Activated CD4-positive, alpha-beta T cell treated with anti-CD3 and anti-CD28 coated beads for 36 hours (primary cell): Measurements from ENCODE around the gene TAB2. TPM values are rescaled to one million over a fixed set of nuclear protein-coding genes. Genes with fewer than 3 reads are reported as not detected.

Experiments
- ATAC-seq: fragments of 200-7000 bp; cut with Tn5 transposase; one replicate; pipeline ENCODE4 v1.10.0; 2021; ENCODE audit warnings: mild to moderate bottlenecking, moderate library complexity
- CTCF ChIA-PET: fragments of 350-600 bp; sonication (Branson Sonifier 250); formaldehyde crosslinking; loops from one replicate; lab custom pipeline; 2021; ENCODE audit warnings: antibody characterized with exemption; lab: Charles Lee
- POLR2A ChIA-PET: fragments of 350-600 bp; sonication (Branson Sonifier 250); formaldehyde crosslinking; loops from one replicate; lab custom pipeline; 2021; ENCODE audit warnings: antibody characterized with exemption, inconsistent platforms; lab: Charles Lee
- DNase-seq: peaks from one replicate; pipeline ENCODE4 v3.0.0-alpha.2; 2020
- H3K27ac Mint-ChIP-seq: one replicate; pipeline ENCODE4 v1.8.0; 2021; ENCODE audit warnings: mixed read lengths
- H3K27me3 Mint-ChIP-seq: one replicate; pipeline ENCODE4 v1.8.0; 2021; ENCODE audit warnings: mixed read lengths
- H3K36me3 Mint-ChIP-seq: one replicate; pipeline ENCODE4 v1.8.0; 2021; ENCODE audit warnings: low read depth, mixed read lengths
- H3K4me1 Mint-ChIP-seq: one replicate; pipeline ENCODE4 v1.8.0; 2021; ENCODE audit warnings: mixed read lengths
- H3K4me3 Mint-ChIP-seq: one replicate; pipeline ENCODE4 v1.8.0; 2021; ENCODE audit warnings: mild to moderate bottlenecking, moderate library complexity, mixed read lengths
- H3K9me3 Mint-ChIP-seq: one replicate; pipeline ENCODE4 v1.8.0; 2021; ENCODE audit warnings: low read depth, mixed read lengths
- intact Hi-C, 2 experiments: fragments of 100-400 bp; cut with DNase I in 1 of 2; cut with micrococcal nuclease in 1 of 2; formaldehyde crosslinking; loops; one replicate each; pipeline versions ENCODE4 v1.14.2 to v1.15.1; 2022 to 2024; cut with DNase I, micrococcal nuclease
- total RNA-seq, 2 experiments: library from RNA; stranded (reverse); gene quantifications; one replicate each; pipeline ENCODE4 v1.2.3, GENCODE V29; 2021

Gene TAB2
- total RNA-seq, 2 experiments from 2014 or later, result 65.8 to 94.1 TPM

GRCh38 chr6:149365197-149365596 is 47.7 kb downstream of the TAB2 start:
- Mint-ChIP-seq H3K4me1 (peaks cover 54% of the 10 kb centered on the region), H3K36me3 (peaks cover 26% of the 10 kb centered on the region), H3K4me3 (no peak overlapping the region), H3K27ac (peak overlapping the region; percentile 79), H3K27me3 (no peaks in the 10 kb centered on the region), H3K9me3 (peaks cover 9% of the 10 kb centered on the region)
- ChIA-PET CTCF (no interaction called here), POLR2A (no interaction called here)
- ATAC-seq, result no peak
- no peak for DNase-seq
- intact Hi-C loops, result loop anchor here in 1 of 2 experiments (2.0 kb wide), 1 partner anchor 46 kb away; no protein-coding TSS in a partner anchor

- ChIA-PET POLR2A (no interaction called here), CTCF (interaction anchor here (0.8 to 1.0 kb wide), 3 partner anchors 14 to 42 kb away, joined by 3 to 4 read pairs (median 4); no protein-coding TSS in a partner anchor)
- H3K4me3 Mint-ChIP-seq, result no peak overlapping the region
- H3K27me3 Mint-ChIP-seq, result no peaks in the 10 kb centered on the region
- intact Hi-C loops, result loop anchor here in 1 of 2 experiments (2.0 kb wide), 1 partner anchor 24 kb away; no protein-coding TSS in a partner anchor
- H3K36me3 Mint-ChIP-seq, result peaks cover 26% of the 10 kb centered on the region
- DNase-seq (no peak), ATAC-seq (peak; percentile 63)
- H3K4me1 Mint-ChIP-seq, result peaks cover 51% of the 10 kb centered on the region
- peaks cover 9% of the 10 kb centered on the region for H3K9me3 Mint-ChIP-seq
- H3K27ac Mint-ChIP-seq, result no peak overlapping the region
Observed at GRCh38 chr6:149366267-149366921, 48.9 kb downstream of the TAB2 start.

- CTCF ChIA-PET, result no interaction called here
- no peaks in the 10 kb centered on the region for H3K9me3 Mint-ChIP-seq
- intact Hi-C loops, result no loop called here
- no peak overlapping the region for H3K4me3 Mint-ChIP-seq
- DNase-seq (no peak), ATAC-seq (peak; percentile 50)
- POLR2A ChIA-PET, result interaction anchor here (0.8 kb wide), 1 partner anchor 18 kb away, joined by 3 read pairs; no protein-coding TSS in a partner anchor
- H3K36me3 Mint-ChIP-seq, result peaks cover 25% of the 10 kb centered on the region
- no peaks in the 10 kb centered on the region for H3K27me3 Mint-ChIP-seq
- no peak overlapping the region for H3K27ac Mint-ChIP-seq
- peaks cover 45% of the 10 kb centered on the region for H3K4me1 Mint-ChIP-seq
Observed at GRCh38 chr6:149368065-149368464, 50.6 kb downstream of the TAB2 start.

GRCh38 chr6:149371154-149371553 is 53.6 kb downstream of the TAB2 start:
- H3K36me3 Mint-ChIP-seq, result peaks cover 34% of the 10 kb centered on the region
- H3K4me3 Mint-ChIP-seq, result no peak overlapping the region
- ChIA-PET CTCF (interaction anchor here (1.8 kb wide), 1 partner anchor 28 kb away, joined by 5 read pairs; no protein-coding TSS in a partner anchor), POLR2A (no interaction called here)
- ATAC-seq (no peak), DNase-seq (no peak)
- peaks cover 52% of the 10 kb centered on the region for H3K4me1 Mint-ChIP-seq
- no peaks in the 10 kb centered on the region for H3K9me3 Mint-ChIP-seq
- intact Hi-C loops, result no loop called here
- no peaks in the 10 kb centered on the region for H3K27me3 Mint-ChIP-seq
- peak overlapping the region; percentile 14 for H3K27ac Mint-ChIP-seq

- H3K36me3 Mint-ChIP-seq, result peaks cover 40% of the 10 kb centered on the region
- no peak for DNase-seq
- H3K4me3 Mint-ChIP-seq, result no peak overlapping the region
- no peaks in the 10 kb centered on the region for H3K9me3 Mint-ChIP-seq
- H3K27ac Mint-ChIP-seq, result no peak overlapping the region
- CTCF ChIA-PET, result interaction anchor here (1.0 to 1.8 kb wide), 3 partner anchors 9 to 182 kb away, joined by 3 to 5 read pairs (median 3); no protein-coding TSS in a partner anchor
- H3K27me3 Mint-ChIP-seq, result no peaks in the 10 kb centered on the region
- no peak for ATAC-seq
- intact Hi-C loops, result no loop called here
- H3K4me1 Mint-ChIP-seq, result peaks cover 59% of the 10 kb centered on the region
- POLR2A ChIA-PET, result no interaction called here
Observed at GRCh38 chr6:149372062-149372461, 54.5 kb downstream of the TAB2 start.

GRCh38 chr6:149373511-149373910 is 56.0 kb downstream of the TAB2 start:
- DNase-seq, result no peak
- ChIA-PET POLR2A (no interaction called here), CTCF (no interaction called here)
- Mint-ChIP-seq H3K36me3 (peaks cover 49% of the 10 kb centered on the region), H3K4me1 (peaks cover 65% of the 10 kb centered on the region), H3K4me3 (no peak overlapping the region), H3K27ac (peak overlapping the region; percentile 72), H3K9me3 (no peaks in the 10 kb centered on the region), H3K27me3 (no peaks in the 10 kb centered on the region)
- intact Hi-C loops, result no loop called here
- ATAC-seq, result peak; percentile 32

- Mint-ChIP-seq H3K4me1 (peaks cover 72% of the 10 kb centered on the region), H3K4me3 (no peak overlapping the region), H3K36me3 (peaks cover 70% of the 10 kb centered on the region), H3K9me3 (no peaks in the 10 kb centered on the region), H3K27me3 (no peaks in the 10 kb centered on the region), H3K27ac (peak overlapping the region; percentile 53)
- ChIA-PET CTCF (interaction anchor here (0.5 to 1.2 kb wide), 3 partner anchors 14 to 351 kb away, joined by 3 to 5 read pairs (median 5); no protein-coding TSS in a partner anchor), POLR2A (no interaction called here)
- DNase-seq (no peak), ATAC-seq (no peak)
- intact Hi-C loops, result no loop called here
Observed at GRCh38 chr6:149379977-149380376, 62.5 kb downstream of the TAB2 start.

- H3K9me3 Mint-ChIP-seq, result no peaks in the 10 kb centered on the region
- peak; percentile 31 for DNase-seq
- H3K36me3 Mint-ChIP-seq, result peaks cover 72% of the 10 kb centered on the region
- H3K4me1 Mint-ChIP-seq, result peaks cover 68% of the 10 kb centered on the region
- ChIA-PET POLR2A (no interaction called here), CTCF (interaction anchor here (0.5 to 1.2 kb wide), 4 partner anchors 14 to 352 kb away, joined by 3 to 5 read pairs (median 4); no protein-coding TSS in a partner anchor)
- H3K27ac Mint-ChIP-seq, result no peak overlapping the region
- peak; percentile 97 for ATAC-seq
- H3K4me3 Mint-ChIP-seq, result no peak overlapping the region
- no peaks in the 10 kb centered on the region for H3K27me3 Mint-ChIP-seq
- intact Hi-C loops, result no loop called here
Observed at GRCh38 chr6:149380523-149380922, 63.0 kb downstream of the TAB2 start.

- Mint-ChIP-seq H3K36me3 (peaks cover 80% of the 10 kb centered on the region), H3K27me3 (no peaks in the 10 kb centered on the region), H3K9me3 (peaks cover 13% of the 10 kb centered on the region), H3K4me3 (no peak overlapping the region), H3K27ac (no peak overlapping the region), H3K4me1 (peaks cover 71% of the 10 kb centered on the region)
- intact Hi-C loops, result no loop called here
- ATAC-seq (no peak), DNase-seq (no peak)
- POLR2A ChIA-PET, result interaction anchor here (0.6 kb wide), 1 partner anchor 1351 kb away, joined by 10 read pairs; no protein-coding TSS in a partner anchor
- CTCF ChIA-PET, result interaction anchor here (0.7 to 1.2 kb wide), 2 partner anchors 8 to 11 kb away, joined by 3 read pairs; no protein-coding TSS in a partner anchor
Observed at GRCh38 chr6:149383371-149383770, 65.9 kb downstream of the TAB2 start.

- Mint-ChIP-seq H3K4me3 (no peak overlapping the region), H3K9me3 (peaks cover 13% of the 10 kb centered on the region), H3K27ac (peak overlapping the region; percentile 19), H3K36me3 (peaks cover 73% of the 10 kb centered on the region), H3K4me1 (peaks cover 65% of the 10 kb centered on the region), H3K27me3 (no peaks in the 10 kb centered on the region)
- intact Hi-C loops, result no loop called here
- ATAC-seq (no peak), DNase-seq (no peak)
- ChIA-PET POLR2A (no interaction called here), CTCF (interaction anchor here (0.9 to 1.4 kb wide), 2 partner anchors 14 to 167 kb away, joined by 3 to 5 read pairs; no protein-coding TSS in a partner anchor)
Observed at GRCh38 chr6:149384464-149384863, 67.0 kb downstream of the TAB2 start.

- no peak overlapping the region for H3K4me3 Mint-ChIP-seq
- ChIA-PET CTCF (interaction anchor here (0.9 to 1.0 kb wide), 3 partner anchors 11 to 23 kb away, joined by 3 to 4 read pairs (median 4); no protein-coding TSS in a partner anchor), POLR2A (no interaction called here)
- H3K36me3 Mint-ChIP-seq, result peaks cover 72% of the 10 kb centered on the region
- H3K27me3 Mint-ChIP-seq, result no peaks in the 10 kb centered on the region
- ATAC-seq (peak; percentile 51), DNase-seq (no peak)
- intact Hi-C loops, result no loop called here
- peaks cover 15% of the 10 kb centered on the region for H3K9me3 Mint-ChIP-seq
- no peak overlapping the region for H3K27ac Mint-ChIP-seq
- peaks cover 66% of the 10 kb centered on the region for H3K4me1 Mint-ChIP-seq
Observed at GRCh38 chr6:149385998-149386646, 68.6 kb downstream of the TAB2 start.
